HG02885 (cell line): ENCODE results near the gene LCN15.
"Not testable (repeated sequence)": the region's sequence is repeated elsewhere in the genome, so short reads cannot be mapped to it uniquely, and the experiment has no call there.

Source experiments
- ATAC-seq: cut with Tn5 transposase; IDR thresholded peaks from one replicate; pipeline ENCODE4 v1.9.1; 2021; ENCODE audit warnings: mild to moderate bottlenecking; ENCODE audit not compliant: unreplicated experiment, poor library complexity

The LCN15 gene

GRCh38 chr9:136757751-136758140 lies 6.6 kb downstream of the LCN15 start:
- no peak for ATAC-seq

- no peak for ATAC-seq
These were observed 7.0 kb downstream of the LCN15 start for GRCh38 chr9:136757328-136757727.

- ATAC-seq: no peak
These were observed 7.5 kb downstream of the LCN15 start for GRCh38 chr9:136756836-136757235.

GRCh38 chr9:136756134-136756438 lies 8.2 kb downstream of the LCN15 start:
- ATAC-seq: no peak

- not testable (repeated sequence) for ATAC-seq
These were observed 8.8 kb downstream of the LCN15 start for GRCh38 chr9:136755302-136756133.

- ATAC-seq: no peak
These were observed 9.6 kb downstream of the LCN15 start for GRCh38 chr9:136754626-136755301.

- no peak for ATAC-seq
These were observed 10.2 kb downstream of the LCN15 start for GRCh38 chr9:136754059-136754572.

- no peak for ATAC-seq
These were observed 10.8 kb downstream of the LCN15 start for GRCh38 chr9:136753371-136754058.

GRCh38 chr9:136751814-136752213 lies 12.5 kb downstream of the LCN15 start:
- no peak for ATAC-seq

- ATAC-seq: no peak
These were observed 13.1 kb downstream of the LCN15 start for GRCh38 chr9:136751244-136751643.

GRCh38 chr9:136750526-136750925 lies 13.8 kb downstream of the LCN15 start:
- ATAC-seq: no peak

- no peak for ATAC-seq
These were observed 15.4 kb downstream of the LCN15 start for GRCh38 chr9:136748666-136749611.

GRCh38 chr9:136748201-136748600 lies 16.1 kb downstream of the LCN15 start, which contains the start of gene LCN6:
Gene LCN6, minus strand, starts transcription at chr9:136748525. Its CDS starts 42 bp downstream, at chr9:136748483.
- no peak for ATAC-seq

- ATAC-seq: no peak
These were observed 16.9 kb downstream of the LCN15 start for GRCh38 chr9:136747161-136748060.

- ATAC-seq: no peak
These were observed 17.7 kb downstream of the LCN15 start for GRCh38 chr9:136746621-136747020.

- ATAC-seq: no peak
These were observed 18.2 kb downstream of the LCN15 start for GRCh38 chr9:136746155-136746490.

GRCh38 chr9:136745389-136746154 lies 18.7 kb downstream of the LCN15 start:
- no peak for ATAC-seq

- ATAC-seq: no peak
These were observed 19.5 kb downstream of the LCN15 start for GRCh38 chr9:136744773-136745172.
